Breast epithelium (tissue), 4 donors: ENCODE results near the gene DYSF. TPM values are rescaled to one million over a fixed set of nuclear protein-coding genes. Genes with fewer than 3 reads are reported as not detected.

Experiments used
- DNase-seq, 2 donors: peaks; one replicate each; pipeline ENCODE4 v3.0.0-alpha.2; 2019; ENCODE audit warnings: low spot score in 2 of 2
- H3K27ac ChIP-seq, 2 donors: fragments of 200-600 bp; sonication (generic) in 1 of 2; one replicate each; pipeline ENCODE4 v1.5.1; 2016 to 2019; ENCODE audit warnings: mild to moderate bottlenecking in 1 of 2
- H3K27me3 ChIP-seq, 2 donors: fragments of 200-600 bp; sonication (generic) in 1 of 2; one replicate each; pipeline versions ENCODE4 v1.5.1 to v1.6.0; 2017 to 2019; ENCODE audit warnings: control low read depth in 1 of 2, mild to moderate bottlenecking in 1 of 2
- H3K36me3 ChIP-seq: fragments of 200-600 bp; one replicate; pipeline ENCODE4 v1.5.1; 2019
- H3K4me1 ChIP-seq, 2 donors: fragments of 200-600 bp; sonication (generic); one replicate each; pipeline ENCODE4 v1.5.1; 2016 to 2019; ENCODE audit warnings: control low read depth in 1 of 2
- H3K4me3 ChIP-seq, 3 donors: fragments of 200-600 bp; sonication (generic); 1 replicate in 2 of 3; 2 replicates in 1 of 3; pipeline ENCODE4 v1.5.1; 2016 to 2019; ENCODE audit warnings: mild to moderate bottlenecking in 3 of 3, moderate library complexity in 2 of 3
- H3K9me3 ChIP-seq, 2 donors: fragments of 200-600 bp; sonication (generic) in 1 of 2; one replicate each; pipeline ENCODE4 v1.5.1; 2016 to 2019; ENCODE audit warnings: control low read depth in 1 of 2
- CTCF ChIP-seq, 3 donors: fragments of 450-650 bp; IDR thresholded peaks; one replicate each; pipeline ENCODE4 v1.5.1; 2016 to 2017; ENCODE audit warnings: antibody characterized with exemption in 3 of 3, mild to moderate bottlenecking in 3 of 3, moderate library complexity in 3 of 3
- POLR2A ChIP-seq: fragments of 450-650 bp; IDR thresholded peaks from one replicate; pipeline ENCODE4 v1.6.1; 2016; ENCODE audit warnings: antibody characterized with exemption, mild to moderate bottlenecking, moderate library complexity
- POLR2AphosphoS5 ChIP-seq, 3 donors: sonication (generic); formaldehyde crosslinking; IDR thresholded peaks; one replicate each; pipeline ENCODE4 v1.6.1; 2017; ENCODE audit warnings: antibody characterized with exemption in 3 of 3
- intact Hi-C: fragments of 100-400 bp; cut with DNase I; formaldehyde crosslinking; loops from one replicate; pipeline ENCODE4 v1.15.1; 2023; ENCODE audit warnings: low total_unique reads
- total RNA-seq, 3 donors: library from RNA; depleted of rRNA; stranded (reverse); fragments of >200 nt; gene quantifications; one replicate each; pipeline ENCODE4 v1.1.0, GENCODE V29; 2016

Gene DYSF
- total RNA-seq, 3 donors from 2014 or later: 3.0 to 15.7 (median 4.8) TPM

DNA sequence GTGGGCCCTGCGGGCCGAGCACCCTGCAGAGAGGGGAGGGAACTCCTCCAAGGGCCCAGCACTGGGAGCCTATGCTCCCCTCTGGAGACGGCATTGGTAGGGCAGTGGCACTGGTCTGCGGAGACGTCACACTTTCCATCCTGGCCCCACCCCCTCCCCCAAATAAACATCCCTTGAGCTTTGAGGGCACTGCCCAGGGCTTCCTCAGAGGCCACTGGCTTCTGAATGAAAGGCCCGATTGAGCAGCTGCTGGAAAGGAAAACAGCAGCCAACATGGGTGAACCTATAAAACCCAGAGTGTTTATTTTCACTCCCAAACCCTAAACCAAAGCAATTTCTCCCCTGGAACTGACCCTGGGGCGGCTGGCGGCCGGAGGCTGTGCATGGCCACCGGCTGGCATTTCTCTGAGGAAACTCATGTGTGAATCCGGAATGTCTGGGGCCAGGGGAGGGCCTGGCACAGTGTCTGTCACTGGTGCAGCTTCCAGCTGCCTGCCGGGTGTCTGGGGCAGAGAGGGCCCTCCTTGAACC lies 138.9 kb downstream of the DYSF start:
- H3K4me3 ChIP-seq: no peak overlapping the region
- no peaks in the 10 kb centered on the region for H3K9me3 ChIP-seq
- no peaks in the 10 kb centered on the region for H3K36me3 ChIP-seq
- no peaks in the 10 kb centered on the region for H3K4me1 ChIP-seq
- H3K27ac ChIP-seq: no peak overlapping the region
- DNase-seq: no peak
- intact Hi-C loops: loop anchor here (5.0 kb wide), 1 partner anchor 405 kb away; no protein-coding TSS in a partner anchor
- TF ChIP-seq CTCF (IDR thresholded peaks at IDR 0.05) (no peak), POLR2AphosphoS5 (IDR thresholded peaks at IDR 0.05) (no peak), POLR2A (no peak)
- H3K27me3 ChIP-seq: no peaks in the 10 kb centered on the region

GRCh38 chr2:71595569-71595968 lies 142.2 kb downstream of the DYSF start:
- Histone ChIP-seq H3K27me3 (no peaks in the 10 kb centered on the region), H3K9me3 (no peaks in the 10 kb centered on the region), H3K36me3 (no peaks in the 10 kb centered on the region), H3K27ac (no peak overlapping the region), H3K4me3 (no peak overlapping the region), H3K4me1 (no peaks in the 10 kb centered on the region)
- intact Hi-C loops: no loop called here
- TF ChIP-seq POLR2AphosphoS5 (IDR thresholded peaks at IDR 0.05) (no peak), CTCF (IDR thresholded peaks at IDR 0.05) (no peak), POLR2A (no peak)
- no peak for DNase-seq

GRCh38 chr2:71596011-71596410 lies 142.7 kb downstream of the DYSF start:
- no peak for DNase-seq
- intact Hi-C loops: no loop called here
- TF ChIP-seq POLR2A: no peak
- TF ChIP-seq CTCF (IDR thresholded peaks at IDR 0.05): no peak
- no peak for TF ChIP-seq POLR2AphosphoS5 (IDR thresholded peaks at IDR 0.05)
- H3K4me3 ChIP-seq: no peak overlapping the region
- H3K4me1 ChIP-seq: no peaks in the 10 kb centered on the region
- no peaks in the 10 kb centered on the region for H3K36me3 ChIP-seq
- no peaks in the 10 kb centered on the region for H3K9me3 ChIP-seq
- no peak overlapping the region for H3K27ac ChIP-seq
- H3K27me3 ChIP-seq: no peaks in the 10 kb centered on the region

DNA sequence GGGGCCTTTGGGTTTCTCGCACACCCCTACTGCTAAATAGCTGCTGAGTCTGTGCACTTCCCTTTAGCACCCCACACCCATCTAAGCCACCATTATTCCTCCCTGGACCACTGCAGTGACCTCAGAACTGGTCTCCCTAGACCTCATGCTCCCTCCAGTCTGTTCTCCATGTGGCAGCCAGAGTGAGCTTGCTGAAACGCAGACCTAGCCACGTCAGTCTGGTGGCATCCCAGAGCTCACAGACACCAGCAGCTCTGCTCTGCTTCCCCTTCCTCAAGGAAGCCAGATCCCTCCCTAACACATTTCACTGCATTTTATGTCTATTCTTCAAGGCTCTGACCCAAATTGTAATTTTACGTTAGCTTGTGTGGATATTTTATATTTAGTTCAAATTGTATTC lies 144.4 kb downstream of the DYSF start:
- TF ChIP-seq POLR2A: no peak
- no peak for TF ChIP-seq POLR2AphosphoS5 (IDR thresholded peaks at IDR 0.05)
- TF ChIP-seq CTCF (IDR thresholded peaks at IDR 0.05): no peak
- Histone ChIP-seq H3K9me3 (no peaks in the 10 kb centered on the region), H3K36me3 (no peaks in the 10 kb centered on the region), H3K27ac (no peak overlapping the region), H3K4me3 (no peak overlapping the region), H3K4me1 (no peaks in the 10 kb centered on the region), H3K27me3 (no peaks in the 10 kb centered on the region)
- DNase-seq: no peak
- intact Hi-C loops: no loop called here

DNA sequence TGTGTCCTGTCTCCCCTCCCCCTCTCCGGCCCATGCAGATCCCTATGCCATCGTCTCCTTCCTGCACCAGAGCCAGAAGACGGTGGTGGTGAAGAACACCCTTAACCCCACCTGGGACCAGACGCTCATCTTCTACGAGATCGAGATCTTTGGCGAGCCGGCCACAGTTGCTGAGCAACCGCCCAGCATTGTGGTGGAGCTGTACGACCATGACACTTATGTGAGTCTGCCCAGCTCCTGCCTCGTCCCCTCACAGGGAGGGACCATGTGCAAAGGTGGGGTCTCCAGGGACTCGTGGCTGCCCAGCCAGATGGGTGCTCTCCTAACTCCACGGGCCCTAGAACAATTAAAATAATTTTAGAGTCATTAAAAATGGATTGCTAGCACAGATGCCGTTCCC lies 145.2 kb downstream of the DYSF start:
- intact Hi-C loops: no loop called here
- no peaks in the 10 kb centered on the region for H3K4me1 ChIP-seq

More for the DNA sequence above, 145.2 kb downstream of the DYSF start:
- no peaks in the 10 kb centered on the region for H3K36me3 ChIP-seq
- no peak for DNase-seq
- no peak for TF ChIP-seq POLR2AphosphoS5 (IDR thresholded peaks at IDR 0.05)
- TF ChIP-seq CTCF (IDR thresholded peaks at IDR 0.05): no peak
- TF ChIP-seq POLR2A: no peak
- no peaks in the 10 kb centered on the region for H3K27me3 ChIP-seq
- H3K4me3 ChIP-seq: no peak overlapping the region
- H3K27ac ChIP-seq: no peak overlapping the region
- no peaks in the 10 kb centered on the region for H3K9me3 ChIP-seq
